A549 (cell line): ENCODE measurements around the gene ANKRD36C.
"Not testable (repeated sequence)": the region's sequence is repeated elsewhere in the genome, so short reads cannot be mapped to it uniquely, and the experiment has no call there.

Experiments
- E2F6 ChIP-seq: IDR thresholded peaks from 2 replicates; pipeline ENCODE4 v1.6.1; 2012; ENCODE audit warnings: low read depth, borderline replicate concordance
- MAFK ChIP-seq: fragments of 450-650 bp; IDR thresholded peaks from 2 replicates; pipeline ENCODE4 v1.6.1; 2014; ENCODE audit not compliant: partially characterized antibody
- POLR2A ChIP-seq: IDR thresholded peaks from 2 replicates; pipeline ENCODE4 v1.6.1; 2012; ENCODE audit warnings: mild to moderate bottlenecking, low read length
- RARB ChIP-seq: fragments of 250-450 bp; sonication (Bioruptor Pico); IDR thresholded peaks from 2 replicates; pipeline ENCODE4 v1.8.0; 2021; ENCODE audit warnings: mild to moderate bottlenecking, moderate library complexity
- RNF2 ChIP-seq: fragments of 200-600 bp; sonication (generic); IDR thresholded peaks from 2 replicates; pipeline ENCODE4 v1.6.1; 2016; ENCODE audit warnings: low read depth, mild to moderate bottlenecking, antibody characterized with exemption, moderate library complexity, borderline replicate concordance

DNA sequence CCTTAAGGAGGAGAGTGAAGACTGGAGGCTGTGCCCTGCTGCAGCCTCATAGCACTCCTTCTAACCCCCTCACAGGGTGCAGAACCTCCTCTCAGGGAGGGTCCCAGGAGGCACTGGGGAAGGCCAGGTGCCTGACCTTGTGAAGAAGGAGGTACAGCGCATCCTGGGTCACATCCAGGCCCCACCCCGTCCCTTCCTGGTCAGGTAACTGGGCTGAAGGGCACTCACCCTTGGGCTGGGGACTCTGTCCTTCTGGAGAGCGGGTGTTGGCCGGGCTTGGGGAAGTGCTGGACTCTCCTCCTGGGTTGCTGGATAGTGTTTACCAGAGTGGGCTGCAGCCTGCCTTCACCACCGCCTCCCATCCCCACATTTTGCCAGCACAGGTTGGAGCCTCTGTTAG, 197.7 kb downstream of the ANKRD36C start:
- TF ChIP-seq MAFK, RNF2, E2F6, POLR2A, RARB: not testable (repeated sequence)
